ENCODE data around the gene IFT22. TPM values are rescaled to one million over a fixed set of nuclear protein-coding genes. Genes with fewer than 3 reads are reported as not detected.

The IFT22 gene
- total RNA-seq, 1 experiment from 2014 or later = 21.3 TPM

GRCh38 chr7:101319401-101319800, 2.2 kb downstream of the IFT22 start:
- Mint-ChIP-seq H3K9me3 (no peaks in the 10 kb centered on the region), H3K27me3 (ENCODE audit: low read depth) (no peaks in the 10 kb centered on the region; the same call in 1 of the 2 replicates), H3K4me3 (no peak overlapping the region), H3K27ac (no peak overlapping the region), H3K36me3 (ENCODE audit: insufficient read depth in 1 of 3, low read depth in 3 of 3) (peaks cover 10 to 32% (median 22%) of the 10 kb centered on the region in 3 experiments; a peak in 6 of 7 replicates), H3K4me1 (peaks cover 14 to 15% of the 10 kb centered on the region in 2 experiments)
- no peak overlapping the region for H4K91ac ChIP-seq (ENCODE audit: insufficient read length, low read depth, low read length)
- H2BK20ac ChIP-seq (ENCODE audit: low read depth, low read length, poor library complexity, severe bottlenecking) = no peak overlapping the region
- no peak overlapping the region for H3K4ac ChIP-seq (ENCODE audit: low read depth, low read length)
- H3K27me3 ChIP-seq (ENCODE audit: insufficient read depth, low read length) = no peaks in the 10 kb centered on the region
- no peak for DNase-seq
- WGBS (ENCODE audit: extremely low coverage, insufficient read length, low lambda C conversion rate) = no CpG with 5 or more reads among the region's 5 CpGs
- H3K4me2 ChIP-seq (ENCODE audit: insufficient read depth, insufficient read length, low read length) = no peak overlapping the region
- H3K14ac ChIP-seq (ENCODE audit: insufficient read depth, low read length) = no peak overlapping the region
- no peak overlapping the region for H2AFZ ChIP-seq (ENCODE audit: low read length)
- no peaks in the 10 kb centered on the region; the same call in 1 of the 2 replicates for H3K4me1 ChIP-seq (ENCODE audit: insufficient read depth, low read length)
- no peak overlapping the region for H4K5ac ChIP-seq (ENCODE audit: insufficient read length, low read depth, low read length)
- H3K79me1 ChIP-seq (ENCODE audit: insufficient read depth, low read depth, low read length, poor library complexity, severe bottlenecking) = no peaks in the 10 kb centered on the region
- H2BK5ac ChIP-seq (ENCODE audit: insufficient read length, low read length) = no peak overlapping the region
- no peak overlapping the region for H3K18ac ChIP-seq (ENCODE audit: insufficient read length, low read depth, low read length)
- H3K56ac ChIP-seq (ENCODE audit: insufficient read length, low read depth, low read length) = no peak overlapping the region
- no peak overlapping the region for H3T11ph ChIP-seq (ENCODE audit: low read length)
- H3K23ac ChIP-seq (ENCODE audit: insufficient read length, low read depth, low read length) = no peak overlapping the region
- H2BK15ac ChIP-seq (ENCODE audit: low read depth, low read length) = no peak overlapping the region
- no peak overlapping the region for H4K8ac ChIP-seq (replicated peaks; ENCODE audit: insufficient read length, low read depth, low read length)
- H3K23me2 ChIP-seq (ENCODE audit: insufficient read length, low read depth, low read length, poor library complexity, severe bottlenecking) = peaks cover 6% of the 10 kb centered on the region
- H3K79me2 ChIP-seq (ENCODE audit: insufficient read depth, low read length) = no peaks in the 10 kb centered on the region
- no peaks in the 10 kb centered on the region for H4K20me1 ChIP-seq (ENCODE audit: control insufficient read depth, insufficient read depth, insufficient read length)
- H2AK5ac ChIP-seq (ENCODE audit: insufficient read length, low read length) = no peak overlapping the region
- no peak for TF ChIP-seq CTCF (conservative IDR thresholded peaks at IDR 0.05)
- H2BK12ac ChIP-seq (ENCODE audit: insufficient read length, low read depth, low read length) = no peak overlapping the region
- H2BK120ac ChIP-seq (ENCODE audit: low read depth, low read length, poor library complexity, severe bottlenecking) = no peak overlapping the region
- no peaks in the 10 kb centered on the region for H3K9me3 ChIP-seq (ENCODE audit: control insufficient read depth, low read depth, low read length)
- H3K9ac ChIP-seq (ENCODE audit: extremely low read depth, insufficient read length, low read length) = no peak overlapping the region
- no peak overlapping the region for H3K27ac ChIP-seq (ENCODE audit: insufficient read length, low read depth, low read length)

Measured in H9 (cell line).